HEK293 (cell line): ENCODE results near the gene PRODH2.
A peak's percentile ranks its signal among the peaks of the same experiment; 100 is the strongest.

Experiments
- CTCF ChIA-PET: fragments of 350-600 bp; formaldehyde crosslinking; extraction: SDS; loops from one replicate; lab custom pipeline; 2021; ENCODE audit warnings: antibody characterized with exemption; lab: Yijun Ruan, JAX
- POLR2A ChIA-PET: fragments of 300-600 bp; formaldehyde crosslinking; extraction: SDS; loops from one replicate; lab custom pipeline; 2020; ENCODE audit warnings: antibody characterized with exemption, inconsistent platforms; lab: Yijun Ruan, JAX
- H3K27ac ChIP-seq: fragments of 200-500 bp; sonication (Bioruptor generic); 2 replicates; pipeline ENCODE4 v1.5.1; 2014; ENCODE audit warnings: low read depth, low read length, control low read depth, inconsistent platforms; ENCODE audit errors: extremely low read depth
- H3K36me3 ChIP-seq, 2 experiments: fragments of 200-500 bp in 1 of 2; sonication (Bioruptor generic) in 1 of 2; 1 replicate in 1 of 2; 2 replicates in 1 of 2; pipeline ENCODE4 v1.5.1; 2014 to 2017; ENCODE audit warnings: inconsistent platforms in 2 of 2, low read length in 2 of 2; ENCODE audit not compliant: control insufficient read depth in 2 of 2, insufficient read depth in 1 of 2
- H3K4me1 ChIP-seq: fragments of 200-500 bp; sonication (Bioruptor generic); 2 replicates; pipeline ENCODE4 v1.5.1; 2014; ENCODE audit warnings: mild to moderate bottlenecking, low read length, inconsistent platforms; ENCODE audit not compliant: control insufficient read depth, insufficient read depth
- H3K4me3 ChIP-seq: 2 replicates; pipeline ENCODE4 v1.5.1; 2011; ENCODE audit warnings: low read depth, mild to moderate bottlenecking, control low read depth, low read length, moderate library complexity
- H3K9me3 ChIP-seq: fragments of 200-500 bp; sonication (Bioruptor generic); 2 replicates; pipeline ENCODE4 v1.5.1; 2014; ENCODE audit warnings: low read depth, low read length, inconsistent platforms; ENCODE audit not compliant: control insufficient read depth, insufficient read depth
- EGR2 ChIP-seq: fragments of 450-650 bp; formaldehyde crosslinking; IDR thresholded peaks from 2 replicates; pipeline ENCODE4 v1.5.1; 2016; ENCODE audit warnings: low read depth, missing biosample characterization, missing genetic modification characterization
- GLI4 ChIP-seq: fragments of 450-650 bp; formaldehyde crosslinking; IDR thresholded peaks from 2 replicates; pipeline ENCODE4 v1.5.1; 2016; ENCODE audit warnings: missing biosample characterization, missing genetic modification characterization
- HOXD13 ChIP-seq: sonication (generic); formaldehyde crosslinking; IDR thresholded peaks from 2 replicates; pipeline ENCODE4 v1.8.0; 2022; ENCODE audit warnings: missing genetic modification reagents, borderline replicate concordance
- IKZF3 ChIP-seq: fragments of 450-650 bp; IDR thresholded peaks from 2 replicates; pipeline ENCODE4 v1.5.0; 2018; ENCODE audit warnings: missing biosample characterization, mild to moderate bottlenecking, missing genetic modification characterization, moderate library complexity
- KLF16 ChIP-seq: fragments of 450-650 bp; formaldehyde crosslinking; IDR thresholded peaks from 2 replicates; pipeline ENCODE4 v1.5.1; 2017; ENCODE audit warnings: missing biosample characterization, missing genetic modification characterization
- MEIS1 ChIP-seq: sonication (generic); formaldehyde crosslinking; IDR thresholded peaks from 2 replicates; pipeline ENCODE4 v1.8.1; 2022; ENCODE audit warnings: missing genetic modification reagents, mild to moderate bottlenecking, borderline replicate concordance
- ZBTB17 ChIP-seq: fragments of 450-650 bp; formaldehyde crosslinking; IDR thresholded peaks from 2 replicates; pipeline ENCODE4 v1.5.1; 2016; ENCODE audit warnings: missing biosample characterization, missing genetic modification characterization
- ZBTB20 ChIP-seq: fragments of 450-650 bp; formaldehyde crosslinking; IDR thresholded peaks from 2 replicates; pipeline ENCODE4 v1.5.1; 2016; ENCODE audit warnings: missing biosample characterization, missing genetic modification characterization
- ZEB2 ChIP-seq: fragments of 450-650 bp; formaldehyde crosslinking; IDR thresholded peaks from 2 replicates; pipeline ENCODE4 v1.5.1; 2016; ENCODE audit warnings: missing biosample characterization, missing genetic modification characterization
- ZFHX2 ChIP-seq: fragments of 450-650 bp; formaldehyde crosslinking; conservative IDR thresholded peaks from 2 replicates; pipeline ENCODE4 v1.5.1; 2016; ENCODE audit warnings: missing biosample characterization, missing genetic modification characterization
- ZNF121 ChIP-seq: fragments of 450-650 bp; formaldehyde crosslinking; IDR thresholded peaks from 2 replicates; pipeline ENCODE4 v1.5.1; 2016; ENCODE audit warnings: missing biosample characterization, missing genetic modification characterization
- ZNF16 ChIP-seq: fragments of 450-650 bp; formaldehyde crosslinking; IDR thresholded peaks from 2 replicates; pipeline ENCODE4 v1.5.1; 2016; ENCODE audit warnings: low read depth, missing biosample characterization, missing genetic modification characterization
- ZNF23 ChIP-seq: fragments of 450-650 bp; formaldehyde crosslinking; IDR thresholded peaks from 2 replicates; pipeline ENCODE4 v1.5.1; 2016; ENCODE audit warnings: missing biosample characterization, missing genetic modification characterization, borderline replicate concordance
- ZNF302 ChIP-seq: fragments of 450-650 bp; formaldehyde crosslinking; IDR thresholded peaks from 2 replicates; pipeline ENCODE4 v1.5.1; 2016; ENCODE audit warnings: missing biosample characterization, missing genetic modification characterization, low read depth
- ZNF354C ChIP-seq: fragments of 450-650 bp; formaldehyde crosslinking; IDR thresholded peaks from 2 replicates; pipeline ENCODE4 v1.5.1; 2016; ENCODE audit warnings: missing biosample characterization, missing genetic modification characterization, low read depth, borderline replicate concordance
- ZNF37A ChIP-seq: fragments of 450-650 bp; IDR thresholded peaks from 2 replicates; pipeline ENCODE4 v1.5.1; 2018; ENCODE audit warnings: missing biosample characterization, missing genetic modification characterization
- ZNF48 ChIP-seq: fragments of 450-650 bp; formaldehyde crosslinking; IDR thresholded peaks from 2 replicates; pipeline ENCODE4 v1.5.1; 2016; ENCODE audit warnings: missing biosample characterization, missing genetic modification characterization
- ZNF501 ChIP-seq: fragments of 450-650 bp; formaldehyde crosslinking; IDR thresholded peaks from 2 replicates; pipeline ENCODE4 v1.5.1; 2016; ENCODE audit warnings: missing biosample characterization, missing genetic modification characterization
- ZNF514 ChIP-seq: fragments of 450-650 bp; formaldehyde crosslinking; IDR thresholded peaks from 2 replicates; pipeline ENCODE4 v1.5.1; 2016; ENCODE audit warnings: missing biosample characterization, missing genetic modification characterization
- ZNF571 ChIP-seq: fragments of 450-650 bp; formaldehyde crosslinking; IDR thresholded peaks from 2 replicates; pipeline ENCODE4 v1.5.0; 2017; ENCODE audit warnings: missing biosample characterization, missing genetic modification characterization
- ZNF677 ChIP-seq: fragments of 450-650 bp; IDR thresholded peaks from 2 replicates; pipeline ENCODE4 v1.5.0; 2018; ENCODE audit warnings: missing biosample characterization, mild to moderate bottlenecking, missing genetic modification characterization, moderate library complexity
- ZNF830 ChIP-seq: fragments of 450-650 bp; IDR thresholded peaks from 2 replicates; pipeline ENCODE4 v1.5.0; 2018; ENCODE audit warnings: missing biosample characterization, missing genetic modification characterization, low read depth, mild to moderate bottlenecking, moderate library complexity
- ZNF843 ChIP-seq: fragments of 450-650 bp; formaldehyde crosslinking; IDR thresholded peaks from 2 replicates; pipeline ENCODE4 v1.5.1; 2016; ENCODE audit warnings: missing biosample characterization, missing genetic modification characterization
- TF ChIP-seq, protein P1 (sequence below): fragments of 450-650 bp; formaldehyde crosslinking; IDR thresholded peaks from 2 replicates; pipeline ENCODE4 v1.5.1; 2016; ENCODE audit warnings: missing biosample characterization, missing genetic modification characterization
- TF ChIP-seq, protein P2 (sequence below): fragments of 450-650 bp; formaldehyde crosslinking; IDR thresholded peaks from 2 replicates; pipeline ENCODE4 v1.5.1; 2016; ENCODE audit warnings: missing biosample characterization, missing genetic modification characterization
- TF ChIP-seq, protein P3 (sequence below): fragments of 450-650 bp; formaldehyde crosslinking; IDR thresholded peaks from 2 replicates; pipeline ENCODE4 v1.5.1; 2016; ENCODE audit warnings: missing biosample characterization, missing genetic modification characterization
- TF ChIP-seq, protein P4 (sequence below): fragments of 450-650 bp; formaldehyde crosslinking; IDR thresholded peaks from 2 replicates; pipeline ENCODE4 v1.5.1; 2016; ENCODE audit warnings: missing biosample characterization, missing genetic modification characterization, low read depth
- TF ChIP-seq, protein P5 (sequence below): fragments of 450-650 bp; IDR thresholded peaks from 2 replicates; pipeline ENCODE4 v1.5.1; 2018; ENCODE audit warnings: missing biosample characterization, missing genetic modification characterization
- TF ChIP-seq, protein P6 (sequence below): fragments of 450-650 bp; formaldehyde crosslinking; IDR thresholded peaks from 2 replicates; pipeline ENCODE4; 2016; ENCODE audit warnings: missing biosample characterization, missing genetic modification characterization

Gene PRODH2

DNA sequence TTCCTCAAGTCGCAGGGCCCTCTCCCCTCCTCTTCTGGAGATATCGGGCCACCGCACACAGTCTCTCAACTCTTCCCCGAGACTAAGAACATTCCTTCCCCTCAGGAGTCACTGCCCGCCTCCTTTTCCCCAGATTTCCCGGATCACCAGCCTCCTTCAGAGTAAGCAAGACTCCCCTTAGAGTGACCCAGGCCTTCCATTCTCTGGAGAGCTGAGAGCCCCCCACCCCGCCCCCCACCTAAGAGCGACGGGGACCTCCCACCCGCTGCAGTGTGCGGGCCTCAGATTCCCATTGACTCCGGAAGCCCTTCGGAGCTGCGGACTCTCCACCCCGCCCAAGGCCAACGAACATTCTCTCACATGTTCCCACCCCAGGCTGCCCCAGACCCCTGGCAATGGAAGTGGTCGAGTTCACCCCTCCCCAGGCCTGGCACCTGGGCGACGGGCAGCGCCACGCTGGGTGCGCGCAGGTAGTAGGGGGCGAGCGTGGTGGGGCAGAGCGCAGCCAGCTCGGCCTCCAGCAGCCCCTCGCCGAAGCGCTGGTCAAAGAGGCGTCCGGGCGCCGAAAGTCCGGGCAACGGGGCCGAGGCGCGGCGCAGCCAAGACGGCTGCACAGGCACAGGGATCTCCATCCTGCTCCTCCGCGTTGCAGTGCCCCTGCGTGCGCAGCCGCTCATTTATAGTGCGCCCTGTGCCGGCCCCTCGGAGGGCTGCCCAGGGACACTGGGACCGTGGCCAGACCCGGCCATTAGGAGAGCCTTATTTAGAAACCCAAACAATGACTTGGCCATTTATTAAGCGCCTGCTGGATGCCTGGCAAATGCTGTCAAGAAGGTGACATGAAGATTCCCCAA, 56.0 kb downstream of the PRODH2 start, which contains the start of gene HSPB6:
TSS of gene HSPB6 (minus strand) at position 653 of the 854 bp plus-strand sequence. CDS start at position 632, 21 bp downstream.
- no peaks in the 10 kb centered on the region for H3K9me3 ChIP-seq
- CTCF ChIA-PET, result interaction anchor here (0.5 to 1.4 kb wide), 6 partner anchors 8 to 177 kb away, joined by 3 to 7 read pairs (median 5); partner anchors contain the start of gene LIN37
- peaks cover 61 to 62% of the 10 kb centered on the region in 2 experiments for H3K36me3 ChIP-seq
- H3K4me1 ChIP-seq, result peaks cover 15% of the 10 kb centered on the region
- peak within 1 kb of the TSS; percentile 27 for H3K4me3 ChIP-seq
- peak within 1 kb of the TSS; percentile 95 for H3K27ac ChIP-seq
- POLR2A ChIA-PET, result interaction anchor here (0.6 to 3.0 kb wide), 20 partner anchors 9 to 257 kb away, joined by 3 to 87 read pairs (median 4); partner anchors contain the start of genes ALKBH6, COX6B1, IGFLR1 and LIN37
- TF ChIP-seq, protein P1, sequence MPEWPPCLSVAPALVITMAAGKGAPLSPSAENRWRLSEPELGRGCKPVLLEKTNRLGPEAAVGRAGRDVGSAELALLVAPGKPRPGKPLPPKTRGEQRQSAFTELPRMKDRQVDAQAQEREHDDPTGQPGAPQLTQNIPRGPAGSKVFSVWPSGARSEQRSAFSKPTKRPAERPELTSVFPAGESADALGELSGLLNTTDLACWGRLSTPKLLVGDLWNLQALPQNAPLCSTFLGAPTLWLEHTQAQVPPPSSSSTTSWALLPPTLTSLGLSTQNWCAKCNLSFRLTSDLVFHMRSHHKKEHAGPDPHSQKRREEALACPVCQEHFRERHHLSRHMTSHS (tag by site-specific recombination), result no peak
- no peak for TF ChIP-seq ZNF677 (tag by site-specific recombination)
- TF ChIP-seq ZNF514, result no peak
- peak; percentile 32; the same call in 1 of the 2 replicates for TF ChIP-seq IKZF3 (tag by site-specific recombination)
- TF ChIP-seq ZNF302, result no peak
- TF ChIP-seq ZNF48 (tag by site-specific recombination), result no peak
- TF ChIP-seq, protein P2, sequence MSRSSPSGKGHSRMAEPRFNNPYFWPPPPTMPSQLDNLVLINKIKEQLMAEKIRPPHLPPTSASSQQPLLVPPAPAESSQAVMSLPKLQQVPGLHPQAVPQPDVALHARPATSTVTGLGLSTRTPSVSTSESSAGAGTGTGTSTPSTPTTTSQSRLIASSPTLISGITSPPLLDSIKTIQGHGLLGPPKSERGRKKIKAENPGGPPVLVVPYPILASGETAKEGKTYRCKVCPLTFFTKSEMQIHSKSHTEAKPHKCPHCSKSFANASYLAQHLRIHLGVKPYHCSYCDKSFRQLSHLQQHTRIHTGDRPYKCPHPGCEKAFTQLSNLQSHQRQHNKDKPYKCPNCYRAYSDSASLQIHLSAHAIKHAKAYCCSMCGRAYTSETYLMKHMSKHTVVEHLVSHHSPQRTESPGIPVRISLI, result no peak
- no peak for TF ChIP-seq ZNF23 (tag by site-specific recombination)
- no peak for TF ChIP-seq ZBTB17 (tag by site-specific recombination)
- no peak for TF ChIP-seq EGR2
- no peak for TF ChIP-seq MEIS1
- TF ChIP-seq ZFHX2 (tag by site-specific recombination), result no peak
- TF ChIP-seq, protein P3, sequence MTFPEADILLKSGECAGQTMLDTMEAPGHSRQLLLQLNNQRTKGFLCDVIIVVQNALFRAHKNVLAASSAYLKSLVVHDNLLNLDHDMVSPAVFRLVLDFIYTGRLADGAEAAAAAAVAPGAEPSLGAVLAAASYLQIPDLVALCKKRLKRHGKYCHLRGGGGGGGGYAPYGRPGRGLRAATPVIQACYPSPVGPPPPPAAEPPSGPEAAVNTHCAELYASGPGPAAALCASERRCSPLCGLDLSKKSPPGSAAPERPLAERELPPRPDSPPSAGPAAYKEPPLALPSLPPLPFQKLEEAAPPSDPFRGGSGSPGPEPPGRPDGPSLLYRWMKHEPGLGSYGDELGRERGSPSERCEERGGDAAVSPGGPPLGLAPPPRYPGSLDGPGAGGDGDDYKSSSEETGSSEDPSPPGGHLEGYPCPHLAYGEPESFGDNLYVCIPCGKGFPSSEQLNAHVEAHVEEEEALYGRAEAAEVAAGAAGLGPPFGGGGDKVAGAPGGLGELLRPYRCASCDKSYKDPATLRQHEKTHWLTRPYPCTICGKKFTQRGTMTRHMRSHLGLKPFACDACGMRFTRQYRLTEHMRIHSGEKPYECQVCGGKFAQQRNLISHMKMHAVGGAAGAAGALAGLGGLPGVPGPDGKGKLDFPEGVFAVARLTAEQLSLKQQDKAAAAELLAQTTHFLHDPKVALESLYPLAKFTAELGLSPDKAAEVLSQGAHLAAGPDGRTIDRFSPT (tag by site-specific recombination), result peak; percentile 49; the same call in 1 of the 2 replicates
- TF ChIP-seq, protein P4, sequence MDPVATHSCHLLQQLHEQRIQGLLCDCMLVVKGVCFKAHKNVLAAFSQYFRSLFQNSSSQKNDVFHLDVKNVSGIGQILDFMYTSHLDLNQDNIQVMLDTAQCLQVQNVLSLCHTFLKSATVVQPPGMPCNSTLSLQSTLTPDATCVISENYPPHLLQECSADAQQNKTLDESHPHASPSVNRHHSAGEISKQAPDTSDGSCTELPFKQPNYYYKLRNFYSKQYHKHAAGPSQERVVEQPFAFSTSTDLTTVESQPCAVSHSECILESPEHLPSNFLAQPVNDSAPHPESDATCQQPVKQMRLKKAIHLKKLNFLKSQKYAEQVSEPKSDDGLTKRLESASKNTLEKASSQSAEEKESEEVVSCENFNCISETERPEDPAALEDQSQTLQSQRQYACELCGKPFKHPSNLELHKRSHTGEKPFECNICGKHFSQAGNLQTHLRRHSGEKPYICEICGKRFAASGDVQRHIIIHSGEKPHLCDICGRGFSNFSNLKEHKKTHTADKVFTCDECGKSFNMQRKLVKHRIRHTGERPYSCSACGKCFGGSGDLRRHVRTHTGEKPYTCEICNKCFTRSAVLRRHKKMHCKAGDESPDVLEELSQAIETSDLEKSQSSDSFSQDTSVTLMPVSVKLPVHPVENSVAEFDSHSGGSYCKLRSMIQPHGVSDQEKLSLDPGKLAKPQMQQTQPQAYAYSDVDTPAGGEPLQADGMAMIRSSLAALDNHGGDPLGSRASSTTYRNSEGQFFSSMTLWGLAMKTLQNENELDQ (tag by site-specific recombination), result no peak
- TF ChIP-seq ZNF571 (tag by site-specific recombination), result no peak
- TF ChIP-seq KLF16, result no peak
- TF ChIP-seq ZNF501, result no peak
- no peak for TF ChIP-seq ZBTB20 (tag by site-specific recombination)
- TF ChIP-seq, protein P5, sequence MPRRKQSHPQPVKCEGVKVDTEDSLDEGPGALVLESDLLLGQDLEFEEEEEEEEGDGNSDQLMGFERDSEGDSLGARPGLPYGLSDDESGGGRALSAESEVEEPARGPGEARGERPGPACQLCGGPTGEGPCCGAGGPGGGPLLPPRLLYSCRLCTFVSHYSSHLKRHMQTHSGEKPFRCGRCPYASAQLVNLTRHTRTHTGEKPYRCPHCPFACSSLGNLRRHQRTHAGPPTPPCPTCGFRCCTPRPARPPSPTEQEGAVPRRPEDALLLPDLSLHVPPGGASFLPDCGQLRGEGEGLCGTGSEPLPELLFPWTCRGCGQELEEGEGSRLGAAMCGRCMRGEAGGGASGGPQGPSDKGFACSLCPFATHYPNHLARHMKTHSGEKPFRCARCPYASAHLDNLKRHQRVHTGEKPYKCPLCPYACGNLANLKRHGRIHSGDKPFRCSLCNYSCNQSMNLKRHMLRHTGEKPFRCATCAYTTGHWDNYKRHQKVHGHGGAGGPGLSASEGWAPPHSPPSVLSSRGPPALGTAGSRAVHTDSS (tag by site-specific recombination), result peak; percentile 24; the same call in 1 of the 2 replicates
- no peak for TF ChIP-seq ZNF843
- TF ChIP-seq ZNF354C (tag by site-specific recombination), result no peak
- TF ChIP-seq ZNF16 (tag by site-specific recombination), result no peak
- no peak for TF ChIP-seq ZNF830 (tag by site-specific recombination)
- no peak for TF ChIP-seq GLI4
- TF ChIP-seq ZEB2, result no peak
- no peak for TF ChIP-seq ZNF121 (tag by site-specific recombination)
- no peak for TF ChIP-seq ZNF37A (tag by site-specific recombination)
- TF ChIP-seq HOXD13, result no peak
- TF ChIP-seq, protein P6, sequence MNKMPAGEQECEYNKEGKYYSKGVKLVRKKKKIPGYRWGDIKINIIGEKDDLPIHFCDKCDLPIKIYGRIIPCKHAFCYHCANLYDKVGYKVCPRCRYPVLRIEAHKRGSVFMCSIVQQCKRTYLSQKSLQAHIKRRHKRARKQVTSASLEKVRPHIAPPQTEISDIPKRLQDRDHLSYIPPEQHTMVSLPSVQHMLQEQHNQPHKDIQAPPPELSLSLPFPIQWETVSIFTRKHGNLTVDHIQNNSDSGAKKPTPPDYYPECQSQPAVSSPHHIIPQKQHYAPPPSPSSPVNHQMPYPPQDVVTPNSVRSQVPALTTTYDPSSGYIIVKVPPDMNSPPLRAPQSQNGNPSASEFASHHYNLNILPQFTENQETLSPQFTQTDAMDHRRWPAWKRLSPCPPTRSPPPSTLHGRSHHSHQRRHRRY (tag by site-specific recombination), result no peak
